GM19193 (cell line): Measurements from ENCODE around the gene CASP9.

Experiments
- POLR2A ChIP-seq: IDR thresholded peaks from 4 replicates; pipeline ENCODE4 v1.6.1; 2011; ENCODE audit not compliant: insufficient read depth, insufficient read length; ENCODE audit errors: extremely low read depth

Gene CASP9

DNA sequence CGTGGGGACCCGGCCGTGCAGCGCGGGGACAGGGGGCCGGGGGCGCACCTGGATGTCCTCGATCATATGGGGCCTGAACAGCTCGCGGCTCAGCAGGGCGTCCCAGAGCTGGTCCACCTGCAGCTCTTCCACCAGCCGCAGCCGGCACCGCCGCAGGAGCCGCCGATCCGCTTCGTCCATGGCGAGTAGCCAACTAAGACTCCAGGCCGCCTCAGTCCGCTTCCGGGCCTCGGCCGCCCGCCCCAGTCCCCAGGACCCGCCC is at the start of gene CASP9:
TSS of gene CASP9 (minus strand) at position 195 of the 262 bp plus-strand sequence. CDS start at position 180, 15 bp downstream.
- TF ChIP-seq POLR2A: peak; percentile 63

GRCh38 chr1:15573477-15573876 is 49.5 kb upstream of the CASP9 start:
- no peak for TF ChIP-seq POLR2A

GRCh38 chr1:15571266-15571665 is 47.3 kb upstream of the CASP9 start:
- no peak for TF ChIP-seq POLR2A

GRCh38 chr1:15570861-15571260 is 46.8 kb upstream of the CASP9 start:
- no peak for TF ChIP-seq POLR2A

DNA sequence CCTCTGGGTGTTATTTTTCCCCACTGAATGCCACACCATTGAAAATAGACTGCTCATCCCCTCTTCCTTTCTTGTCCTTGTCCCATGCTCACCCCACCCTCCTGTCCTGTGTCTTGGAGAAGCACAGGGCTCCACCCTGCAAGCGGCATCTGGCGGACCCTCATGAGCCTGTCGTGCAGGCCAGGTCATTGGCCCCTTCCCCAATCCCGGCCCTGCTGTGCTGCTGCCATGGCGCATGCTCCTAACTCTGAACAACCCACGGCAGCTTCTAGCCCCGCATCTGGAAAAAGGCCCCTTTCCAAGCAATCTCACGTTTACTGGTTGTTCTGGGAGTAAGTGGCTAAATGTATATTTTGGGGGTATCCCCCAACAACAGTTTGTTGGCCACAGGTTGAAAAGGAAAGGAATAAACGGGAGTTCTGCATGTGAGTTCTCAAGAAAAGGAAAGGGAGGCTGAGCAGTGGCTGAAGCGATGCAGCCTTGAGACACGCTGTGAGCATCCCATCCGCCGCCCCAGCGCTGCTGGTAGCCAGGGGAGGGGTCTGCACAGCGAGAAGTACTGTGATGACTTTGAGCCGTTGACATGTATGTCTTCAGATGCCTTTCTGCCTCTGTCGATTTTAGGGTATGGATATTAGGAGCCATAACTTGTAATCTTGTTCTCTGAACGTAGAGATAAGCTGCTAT is 44.5 kb upstream of the CASP9 start:
- no peak for TF ChIP-seq POLR2A

- TF ChIP-seq POLR2A: no peak
Measured at GRCh38 chr1:15559189-15559810, 35.3 kb upstream of the CASP9 start.

DNA sequence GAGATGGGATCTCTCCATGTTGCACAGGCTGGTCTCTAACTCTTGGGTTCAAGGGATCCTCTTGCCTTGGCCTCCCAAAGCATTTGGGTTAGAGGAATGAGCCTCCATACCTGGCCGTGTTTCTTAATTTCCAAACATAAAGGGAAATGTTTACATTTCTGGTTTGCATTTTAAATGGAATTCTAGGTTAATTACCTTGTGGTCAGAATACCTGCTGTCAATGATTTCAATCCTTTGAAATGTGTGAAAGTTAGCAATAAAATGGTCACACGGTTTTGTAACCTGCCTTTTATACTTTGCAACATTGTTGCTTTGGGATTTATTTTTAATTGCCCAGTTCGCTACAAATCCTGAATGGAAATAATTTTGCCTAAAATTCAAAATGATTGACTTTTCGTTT is 34.5 kb upstream of the CASP9 start:
- no peak for TF ChIP-seq POLR2A

GRCh38 chr1:15557594-15557993 is 33.6 kb upstream of the CASP9 start:
- TF ChIP-seq POLR2A: no peak

GRCh38 chr1:15557008-15557407 is 33.0 kb upstream of the CASP9 start:
- TF ChIP-seq POLR2A: no peak

GRCh38 chr1:15550573-15550972 is 26.6 kb upstream of the CASP9 start:
- no peak for TF ChIP-seq POLR2A

DNA sequence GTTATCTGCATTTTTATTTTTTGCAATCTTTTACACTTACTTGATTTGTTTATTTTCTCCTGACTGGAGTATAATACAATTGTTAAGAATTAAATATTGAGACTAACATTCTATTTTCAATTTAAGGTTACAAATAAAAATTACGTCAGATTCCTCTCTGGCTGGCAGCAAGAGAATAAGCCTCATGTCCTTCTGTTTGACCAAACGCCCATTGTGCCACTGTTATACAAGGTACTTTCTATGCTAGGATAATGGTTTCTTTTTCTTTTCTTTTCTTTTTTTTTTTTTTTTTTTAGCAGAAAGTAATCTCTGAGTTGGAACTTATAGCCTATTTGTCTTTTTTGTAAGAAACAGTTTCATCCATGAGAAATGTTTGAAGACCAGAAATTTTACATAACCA is 22.6 kb upstream of the CASP9 start:
- TF ChIP-seq POLR2A: no peak

DNA sequence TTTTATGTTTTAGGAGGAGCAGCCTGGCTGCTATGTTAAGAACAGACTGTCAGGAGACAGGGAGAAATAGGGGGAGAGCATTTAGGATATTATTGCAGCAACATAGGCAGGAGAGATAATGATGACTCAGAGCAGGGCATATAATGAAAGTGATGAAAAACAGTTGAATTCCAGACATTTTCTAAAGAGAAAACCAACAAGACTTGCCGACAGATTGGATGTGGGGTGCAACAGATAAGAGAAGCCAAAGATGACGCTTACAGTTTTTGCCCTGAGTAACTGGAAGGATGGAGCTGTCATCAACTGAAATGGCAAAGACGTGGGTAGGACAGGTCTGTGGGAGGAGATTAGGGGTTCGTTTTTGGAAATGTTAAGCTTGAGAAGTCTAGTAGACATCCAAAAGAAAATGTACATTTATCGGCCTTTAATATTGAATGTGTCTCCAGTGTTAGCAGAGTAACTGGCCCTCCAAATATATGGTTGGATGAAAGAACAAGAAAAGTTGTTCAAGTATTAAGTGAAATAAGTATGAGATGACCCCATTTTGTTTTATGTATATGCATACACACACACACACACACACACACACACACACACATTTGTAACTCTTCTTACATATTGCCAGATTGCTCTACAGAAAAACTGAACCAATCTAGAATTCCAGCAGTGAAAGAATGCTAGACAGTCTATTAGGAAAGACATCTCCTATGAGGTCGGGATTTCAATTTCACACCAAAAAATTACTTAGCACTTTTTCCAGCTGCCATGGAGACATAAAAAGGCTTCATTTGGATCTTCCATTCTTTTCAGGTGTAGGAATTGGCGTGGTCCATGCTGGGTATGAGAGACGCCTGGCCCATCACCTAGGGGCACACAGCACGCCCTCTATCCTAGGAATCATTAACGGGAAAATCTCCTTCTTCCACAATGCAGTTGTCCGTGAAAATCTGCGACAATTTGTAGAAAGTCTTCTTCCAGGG is 19.9 kb upstream of the CASP9 start:
- no peak for TF ChIP-seq POLR2A

DNA sequence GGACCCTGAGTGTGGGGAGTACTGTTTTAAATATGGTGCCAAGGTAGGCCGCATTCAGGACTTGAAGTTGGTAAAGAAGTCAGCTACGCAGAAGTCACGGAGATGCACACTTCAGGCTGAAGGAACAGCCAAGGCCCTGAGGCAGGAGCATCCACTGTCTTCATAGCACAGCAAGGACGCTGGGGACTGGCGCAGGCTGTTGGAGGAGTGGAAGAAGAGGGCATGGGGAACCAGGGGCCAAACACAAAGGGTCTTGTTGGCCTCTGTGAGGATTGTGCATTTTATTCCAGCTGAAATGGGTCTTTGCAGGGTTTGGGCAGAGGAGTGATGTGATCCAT is 19.2 kb upstream of the CASP9 start:
- TF ChIP-seq POLR2A: no peak

GRCh38 chr1:15542388-15543250 is 18.6 kb upstream of the CASP9 start:
- no peak for TF ChIP-seq POLR2A

DNA sequence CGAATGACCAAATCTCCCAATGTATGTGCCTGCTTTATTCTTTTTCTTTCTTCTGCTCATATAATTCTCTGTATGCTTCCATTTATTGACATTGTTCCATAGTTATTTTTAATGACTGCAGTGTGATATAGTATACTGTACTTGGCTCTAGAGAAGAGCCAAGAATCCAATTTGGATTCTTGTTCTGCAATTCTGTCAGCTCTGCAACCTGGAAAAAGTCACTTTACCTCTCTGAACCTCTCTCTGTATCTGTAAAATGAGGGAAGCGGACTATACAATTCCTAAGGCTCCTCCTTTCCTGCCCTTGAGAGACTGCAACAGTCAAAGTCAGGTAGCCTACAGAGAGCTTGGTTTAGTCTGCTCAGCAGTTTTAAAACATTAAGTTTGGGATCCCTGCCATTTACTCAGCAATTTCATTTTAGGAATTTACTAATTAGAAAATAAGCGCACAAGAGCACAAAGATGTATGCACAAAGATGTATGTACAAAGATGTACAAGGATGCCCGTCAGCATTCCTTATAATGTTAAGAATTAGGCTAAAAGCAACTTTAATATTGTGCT is 17.3 kb upstream of the CASP9 start:
- TF ChIP-seq POLR2A: no peak

- TF ChIP-seq POLR2A: no peak
Measured at GRCh38 chr1:15540186-15540585, 16.2 kb upstream of the CASP9 start.

- no peak for TF ChIP-seq POLR2A
Measured at GRCh38 chr1:15538771-15539170, 14.8 kb upstream of the CASP9 start.
